ENCODE measurements around the gene HOXA13.

GRCh38 chr7:27154369-27154768, 45.5 kb downstream of the HOXA13 start:
- TF ChIP-seq CTCF (IDR thresholded peaks at IDR 0.05) (no peak), EP300 (IDR thresholded peaks at IDR 0.05) (no peak)

Data from tibial nerve (tissue), 4 donors.